ENCODE results near the gene ST6GALNAC3.

Gene ST6GALNAC3

DNA sequence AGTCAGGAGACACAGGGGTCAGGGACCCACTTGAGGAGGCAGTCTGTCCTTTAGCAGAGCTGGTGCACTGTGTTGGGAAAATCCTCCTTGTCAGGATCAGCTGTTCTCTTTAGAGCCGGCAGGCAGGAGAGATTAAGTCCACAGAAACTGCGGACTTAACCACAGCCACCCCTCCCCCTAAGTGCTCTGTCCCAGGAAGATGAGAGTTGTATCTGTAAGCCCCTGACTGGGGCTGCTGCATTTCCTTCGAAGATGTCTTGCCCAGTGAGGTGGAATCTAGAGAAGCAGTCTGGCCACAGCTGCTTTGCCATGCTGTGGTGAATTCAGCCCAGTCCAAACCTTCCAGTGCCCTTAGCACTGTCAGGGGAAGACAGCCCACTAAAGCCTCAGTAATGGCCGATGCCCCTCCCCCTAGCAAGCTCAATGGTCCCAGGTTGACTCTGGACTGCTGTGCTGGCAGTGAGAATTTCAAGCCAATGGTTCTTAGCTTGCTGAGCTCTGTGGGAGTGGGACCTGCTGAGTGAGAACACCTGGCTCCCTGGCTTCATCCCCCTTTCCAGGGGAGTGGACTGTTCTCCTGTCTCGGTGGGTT lies 172.8 kb downstream of the ST6GALNAC3 start:
- DNase-seq (ENCODE audit: low read depth in 2 of 2), result no peak

- no peak for DNase-seq (ENCODE audit: low read depth in 2 of 2)
These were observed 175.7 kb downstream of the ST6GALNAC3 start for GRCh38 chr1:76250271-76250670.

DNA sequence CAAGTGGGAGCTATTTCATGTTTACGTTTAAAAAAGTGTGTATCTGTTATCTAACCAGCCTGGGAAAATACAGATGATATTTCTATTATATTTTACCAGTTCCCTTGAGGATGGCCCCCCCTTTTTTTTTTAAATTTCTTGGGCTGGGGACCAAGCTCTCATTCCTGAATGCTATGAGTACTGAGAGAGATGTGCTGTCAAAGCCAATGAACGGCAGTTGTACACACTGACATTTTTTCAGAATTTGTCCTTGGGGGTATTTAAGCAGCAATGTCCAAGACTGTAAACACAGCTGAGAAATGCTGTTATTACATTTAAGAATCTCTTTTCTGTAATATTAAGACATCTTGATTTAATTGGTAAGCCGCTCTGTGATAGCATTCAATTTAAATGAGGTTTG lies 177.9 kb downstream of the ST6GALNAC3 start:
- DNase-seq (ENCODE audit: low read depth in 2 of 2), result no peak

DNA sequence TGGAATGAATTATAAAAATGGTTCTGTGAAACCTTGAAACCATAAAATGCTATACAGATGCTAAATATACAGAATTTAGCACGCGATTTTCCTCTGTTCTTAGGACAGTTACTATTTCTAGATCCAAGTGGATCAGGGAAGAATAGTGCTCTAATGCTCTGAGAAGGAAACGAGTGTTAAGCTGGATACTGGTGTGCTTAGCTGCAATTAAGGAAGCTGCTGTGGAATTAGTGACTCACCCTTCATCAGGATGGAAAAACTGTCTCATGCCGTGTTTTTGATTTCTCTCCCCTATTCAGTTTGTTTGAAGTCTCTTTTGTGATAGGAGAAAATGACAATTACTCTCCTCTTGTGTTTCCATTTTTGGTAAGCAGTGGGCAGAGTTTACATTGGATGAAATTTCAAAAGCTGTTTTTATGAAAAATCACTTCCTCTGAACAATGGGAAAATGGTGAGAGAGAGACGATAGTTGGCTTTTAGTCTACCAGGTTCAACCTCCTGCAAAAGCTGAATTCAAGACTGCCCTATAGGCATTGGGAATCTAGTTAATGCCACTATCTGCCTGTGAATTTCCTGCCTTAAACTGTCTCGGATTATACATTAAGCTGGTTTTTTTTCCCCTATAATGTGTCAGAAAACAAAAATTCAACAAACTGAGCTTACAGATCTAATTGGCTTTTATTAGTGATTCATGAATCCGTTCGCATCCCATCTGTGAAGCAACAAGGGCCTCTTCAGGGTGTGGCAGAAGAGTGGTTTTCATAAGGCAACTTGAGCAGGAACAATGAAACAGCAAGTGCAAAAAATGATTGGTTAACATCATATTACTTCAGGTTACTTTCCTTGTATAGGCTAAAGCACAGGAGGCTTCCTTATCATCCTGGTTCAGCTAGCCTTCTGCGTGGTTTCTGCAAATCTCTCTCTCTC lies 179.8 kb downstream of the ST6GALNAC3 start:
- DNase-seq (ENCODE audit: low read depth in 2 of 2), result no peak

DNA sequence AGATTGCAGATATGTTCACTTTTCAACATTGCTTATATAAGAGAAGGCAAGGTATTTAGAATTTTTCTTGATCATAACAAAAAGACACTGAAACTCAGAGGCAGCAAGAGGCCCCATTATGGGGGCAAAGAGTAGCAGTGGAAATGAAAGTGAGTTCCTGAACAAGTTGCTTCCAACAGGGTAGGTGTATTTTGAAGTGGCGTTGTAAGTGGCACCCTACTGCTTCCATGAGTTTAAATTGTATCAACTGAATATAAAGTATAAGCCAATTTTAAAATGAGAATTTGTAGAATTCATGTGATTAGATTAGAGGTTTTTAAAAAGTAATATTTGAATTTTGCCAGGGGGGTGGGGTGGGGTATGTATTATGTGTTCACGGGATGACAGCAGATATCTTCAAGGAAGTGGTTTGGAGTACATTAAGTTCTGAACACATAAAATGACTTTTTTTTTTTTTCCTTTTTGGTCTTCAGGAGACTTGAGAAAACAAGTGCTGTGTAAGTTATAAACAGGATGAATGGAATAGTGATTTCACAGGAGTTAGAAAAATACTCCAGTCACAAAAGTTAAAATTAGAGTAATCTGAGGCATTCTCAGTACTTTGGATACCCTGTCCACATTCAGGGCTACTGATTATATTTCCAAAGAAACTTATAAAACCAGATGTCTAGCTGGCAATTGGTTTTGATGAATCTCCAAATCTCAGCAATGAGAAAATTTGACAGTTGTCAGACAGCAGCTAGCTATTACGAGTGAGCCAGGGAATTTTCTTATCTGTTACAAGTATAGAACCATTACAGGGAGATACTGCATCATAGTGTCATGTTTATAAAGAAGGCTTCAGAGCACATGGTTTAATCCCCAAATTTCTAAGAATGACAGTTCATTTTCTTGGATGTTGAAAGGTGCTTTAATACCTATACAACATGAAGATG lies 182.0 kb downstream of the ST6GALNAC3 start:
- DNase-seq (ENCODE audit: low read depth in 2 of 2), result no peak

DNA sequence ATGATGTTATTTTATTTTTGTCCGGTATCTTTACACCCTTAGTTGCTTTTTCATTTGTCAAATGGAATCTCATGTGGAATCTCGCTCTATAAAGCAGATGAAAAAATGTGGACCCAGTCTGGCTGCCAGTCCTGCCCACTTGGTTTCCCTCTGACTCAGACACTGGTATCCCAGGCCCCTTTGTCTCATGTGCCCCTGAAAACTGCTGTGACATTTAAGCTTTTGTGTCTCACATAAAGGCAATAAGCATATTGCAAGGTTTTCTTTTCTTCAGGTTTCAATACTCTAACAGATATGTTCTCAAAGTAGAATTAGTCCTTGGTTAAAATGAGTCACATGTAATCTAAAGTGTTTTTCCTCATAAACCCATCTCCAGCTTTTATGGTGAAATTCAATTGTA lies 183.3 kb downstream of the ST6GALNAC3 start:
- no peak for DNase-seq (ENCODE audit: low read depth in 2 of 2)

DNA sequence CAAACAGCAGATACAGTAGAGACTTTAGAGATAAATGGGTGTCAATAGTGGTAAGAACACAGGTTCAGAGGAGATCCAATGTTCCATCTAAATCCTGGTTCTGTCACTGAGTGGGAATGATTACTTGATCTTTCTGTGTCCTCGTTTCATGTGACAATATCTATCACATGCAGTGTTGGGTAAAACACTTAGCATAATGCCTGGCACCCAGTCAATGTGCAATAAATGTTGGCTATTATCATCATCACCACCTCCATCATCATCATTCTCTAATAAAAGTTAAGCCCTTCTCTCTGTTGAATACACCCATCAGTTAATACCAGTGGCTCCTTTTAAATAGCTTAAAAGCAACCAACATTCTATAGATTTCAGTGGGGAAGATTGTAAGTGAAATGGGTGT lies 184.7 kb downstream of the ST6GALNAC3 start:
- no peak for DNase-seq (ENCODE audit: low read depth in 2 of 2)

GRCh38 chr1:76260279-76260678 lies 185.7 kb downstream of the ST6GALNAC3 start:
- no peak for DNase-seq (ENCODE audit: low read depth in 2 of 2)

- DNase-seq (ENCODE audit: low read depth in 2 of 2), result no peak
These were observed 188.1 kb downstream of the ST6GALNAC3 start for GRCh38 chr1:76262601-76263000.

GRCh38 chr1:76264642-76265041 lies 190.1 kb downstream of the ST6GALNAC3 start:
- no peak for DNase-seq (ENCODE audit: low read depth in 2 of 2)

- no peak for DNase-seq (ENCODE audit: low read depth in 2 of 2)
These were observed 192.2 kb downstream of the ST6GALNAC3 start for GRCh38 chr1:76266762-76267161.

- no peak for DNase-seq (ENCODE audit: low read depth in 2 of 2)
These were observed 193.1 kb downstream of the ST6GALNAC3 start for GRCh38 chr1:76267631-76268030.

DNA sequence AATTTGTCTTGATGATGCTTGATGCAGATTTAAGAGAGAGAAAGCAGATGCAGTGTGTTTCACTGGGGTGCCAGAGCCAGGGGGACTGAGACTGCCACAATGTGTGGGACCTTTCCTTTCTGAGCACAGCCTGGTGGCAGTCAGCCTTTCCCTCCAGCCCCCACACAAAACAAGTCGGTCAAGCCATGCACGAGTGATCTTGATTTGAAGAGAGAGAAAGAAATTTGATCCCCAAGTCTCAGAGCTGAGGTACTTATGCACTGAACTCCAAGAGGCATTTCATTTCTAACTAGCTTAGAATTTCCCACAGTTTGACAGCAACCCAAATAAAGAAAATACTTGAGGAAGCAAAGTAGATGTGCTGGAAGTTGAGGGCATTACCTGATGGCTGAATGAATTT lies 193.8 kb downstream of the ST6GALNAC3 start:
- no peak for DNase-seq (ENCODE audit: low read depth in 2 of 2)

DNA sequence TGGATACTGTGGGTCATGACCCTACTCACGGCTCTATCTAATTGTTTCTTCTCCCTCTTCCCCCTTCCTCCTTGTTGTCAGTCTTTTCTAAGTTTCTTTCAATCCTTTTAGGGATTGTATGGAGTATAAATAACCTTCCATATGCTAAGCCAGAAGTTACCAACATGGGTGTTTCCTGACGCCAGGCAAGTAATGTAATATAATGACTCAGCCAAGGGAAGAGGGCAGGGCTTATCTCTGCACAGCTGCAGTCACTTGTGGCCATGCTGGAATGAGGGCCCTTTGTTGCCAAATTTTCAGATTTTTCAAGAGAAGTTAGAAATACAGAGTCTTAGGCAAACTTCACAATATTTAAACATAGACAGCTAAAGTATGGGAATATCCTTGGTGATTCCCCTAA lies 194.6 kb downstream of the ST6GALNAC3 start:
- DNase-seq (ENCODE audit: low read depth in 2 of 2), result no peak

DNA sequence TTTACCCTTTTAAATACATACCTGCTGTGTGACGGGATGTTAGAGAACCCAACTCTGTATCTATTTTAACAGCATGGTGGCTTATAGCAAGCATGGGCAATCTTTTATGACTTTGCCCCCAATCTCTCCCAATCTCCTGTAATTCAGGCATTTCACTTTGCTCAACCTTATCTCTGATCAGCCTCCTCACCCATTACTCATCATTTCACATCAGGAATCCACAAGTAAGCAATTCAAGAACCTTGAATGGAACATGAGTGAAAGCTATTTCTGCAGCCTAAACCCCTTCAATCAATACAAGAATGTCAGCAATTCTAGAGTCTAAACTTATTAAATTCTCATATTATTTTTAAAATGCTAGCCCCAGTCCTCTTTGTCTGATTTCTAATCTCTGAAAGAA lies 199.8 kb downstream of the ST6GALNAC3 start:
- no peak for DNase-seq (ENCODE audit: low read depth in 2 of 2)

- DNase-seq (ENCODE audit: low read depth in 2 of 2), result no peak
These were observed 200.2 kb downstream of the ST6GALNAC3 start for GRCh38 chr1:76274718-76275117.

DNA sequence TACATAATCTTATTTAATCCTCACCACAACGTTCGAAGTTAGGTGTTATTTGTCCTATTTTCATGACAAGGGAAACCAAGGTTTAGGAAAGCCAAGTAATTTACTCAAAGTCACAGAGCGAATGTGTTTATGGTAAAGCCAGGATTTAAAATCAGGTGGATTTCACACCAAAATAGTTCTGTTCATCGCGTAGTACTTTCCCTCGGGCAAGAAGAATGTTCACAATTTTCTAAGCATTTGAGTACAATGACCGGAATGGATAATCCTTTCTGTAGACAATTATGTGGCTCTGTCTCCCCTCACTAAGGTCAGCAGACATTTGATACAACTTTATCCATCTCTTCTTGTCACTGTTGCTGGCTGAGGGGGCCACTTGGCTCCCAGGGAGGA lies 204.2 kb downstream of the ST6GALNAC3 start:
- no peak for DNase-seq (ENCODE audit: low read depth in 2 of 2)

- DNase-seq (ENCODE audit: low read depth in 2 of 2), result no peak
These were observed 204.7 kb downstream of the ST6GALNAC3 start for GRCh38 chr1:76279101-76279748.

GRCh38 chr1:76281306-76281705 lies 206.8 kb downstream of the ST6GALNAC3 start:
- DNase-seq (ENCODE audit: low read depth in 2 of 2), result no peak

GRCh38 chr1:76284842-76285241 lies 210.3 kb downstream of the ST6GALNAC3 start:
- no peak for DNase-seq (ENCODE audit: low read depth in 2 of 2)

- peak in 1 of 2 experiments; percentile 10 for DNase-seq (ENCODE audit: low read depth in 2 of 2)
These were observed 211.1 kb downstream of the ST6GALNAC3 start for GRCh38 chr1:76285578-76286135.

All from stimulated activated CD4-positive, alpha-beta T cell treated with anti-CD3 and anti-CD28 coated beads, Interleukin-12 subunit alpha, Interleukin-12 subunit beta, amount 100 ng/mL, for 24 hours (primary cell).